Measurements from ENCODE around the gene PTGDR2. TPM values are rescaled to one million over a fixed set of nuclear protein-coding genes. Genes with fewer than 3 reads are reported as not detected.

Gene PTGDR2
- total RNA-seq, 4 donors from 2014 or later = 0.21 to 4.6 (median 0.49) TPM; not detected in 1

- Histone ChIP-seq H3K9me3 (no peaks in the 10 kb centered on the region), H3K4me3 (no peak overlapping the region), H3K27me3 (no peaks in the 10 kb centered on the region), H3K4me1 (no peaks in the 10 kb centered on the region), H3K27ac (no peak overlapping the region), H3K36me3 (no peaks in the 10 kb centered on the region)
- intact Hi-C loops (cut with DNase I; ENCODE audit: low total_unique reads) = no loop called here
- TF ChIP-seq POLR2A (IDR thresholded peaks at IDR 0.05) (no peak), CTCF (IDR thresholded peaks at IDR 0.05) (no peak)
- DNase-seq = no peak
Measured at GRCh38 chr11:60862171-60862570, 6.4 kb upstream of the PTGDR2 start.

DNA sequence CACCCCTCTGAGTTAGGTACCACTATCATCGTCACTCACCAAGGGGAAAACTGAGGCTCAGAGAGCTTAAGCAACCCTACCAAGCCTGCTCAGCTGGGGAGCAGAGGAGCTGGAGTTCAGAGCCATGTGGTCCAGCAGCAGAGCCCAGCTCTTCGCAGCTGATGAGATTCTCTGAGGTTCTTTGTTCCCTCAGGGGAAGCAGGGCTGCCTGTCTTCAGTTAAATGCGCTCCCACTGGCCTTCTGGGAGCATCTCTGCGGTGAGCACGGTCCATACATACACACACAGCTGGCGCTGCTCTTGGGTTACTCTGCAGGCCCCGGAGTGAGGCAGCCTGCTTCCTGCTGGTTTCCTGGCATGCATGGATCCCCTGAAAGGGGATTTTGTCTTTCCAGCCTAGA is 5.2 kb upstream of the PTGDR2 start:
- H3K36me3 ChIP-seq = no peaks in the 10 kb centered on the region

DNA sequence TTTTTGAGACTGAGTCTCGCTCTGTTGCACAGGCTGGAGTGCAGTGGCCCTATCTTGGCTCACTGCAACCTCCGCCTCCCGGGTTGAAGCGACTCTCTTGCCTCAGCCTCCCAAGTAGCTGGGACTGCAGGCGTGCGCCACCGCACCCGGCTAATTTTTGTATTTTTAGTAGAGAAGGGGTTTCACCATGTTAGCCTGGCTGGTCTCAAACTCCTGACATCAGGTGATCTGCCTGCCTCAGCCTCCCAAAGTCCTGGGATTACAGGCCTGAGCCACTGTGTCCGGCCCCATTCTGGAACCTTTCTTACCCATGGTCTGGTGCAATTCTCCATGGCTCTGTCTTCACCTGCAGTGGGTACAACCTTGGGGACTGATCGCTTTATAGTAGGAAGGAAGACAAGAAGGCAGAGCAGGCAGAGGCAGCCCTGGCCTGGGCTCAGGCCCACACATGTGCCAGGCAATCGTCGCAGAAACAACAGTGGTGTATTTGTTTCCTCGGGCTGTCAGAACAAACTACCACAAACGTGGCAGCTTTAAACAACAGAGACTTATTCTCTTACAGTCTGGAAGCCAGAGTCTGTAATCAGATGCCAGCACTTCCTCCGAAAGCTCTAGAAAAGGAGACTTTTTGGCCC is 4.0 kb upstream of the PTGDR2 start:
- Histone ChIP-seq H3K27ac (no peak overlapping the region), H3K36me3 (no peaks in the 10 kb centered on the region), H3K4me1 (no peaks in the 10 kb centered on the region), H3K9me3 (no peaks in the 10 kb centered on the region), H3K4me3 (no peak overlapping the region), H3K27me3 (no peaks in the 10 kb centered on the region)
- intact Hi-C loops (cut with DNase I; ENCODE audit: low total_unique reads) = no loop called here
- no peak for TF ChIP-seq POLR2A (IDR thresholded peaks at IDR 0.05)
- no peak for TF ChIP-seq CTCF (IDR thresholded peaks at IDR 0.05)
- no peak for DNase-seq

More for the DNA sequence above, 5.2 kb upstream of the PTGDR2 start:
- no peaks in the 10 kb centered on the region for H3K9me3 ChIP-seq
- no peaks in the 10 kb centered on the region for H3K27me3 ChIP-seq
- no peak for DNase-seq
- no peak overlapping the region for H3K27ac ChIP-seq
- no peak overlapping the region for H3K4me3 ChIP-seq
- TF ChIP-seq CTCF (IDR thresholded peaks at IDR 0.05) = no peak
- TF ChIP-seq POLR2A (IDR thresholded peaks at IDR 0.05) = no peak
- no peaks in the 10 kb centered on the region for H3K4me1 ChIP-seq
- intact Hi-C loops (cut with DNase I; ENCODE audit: low total_unique reads) = no loop called here

DNA sequence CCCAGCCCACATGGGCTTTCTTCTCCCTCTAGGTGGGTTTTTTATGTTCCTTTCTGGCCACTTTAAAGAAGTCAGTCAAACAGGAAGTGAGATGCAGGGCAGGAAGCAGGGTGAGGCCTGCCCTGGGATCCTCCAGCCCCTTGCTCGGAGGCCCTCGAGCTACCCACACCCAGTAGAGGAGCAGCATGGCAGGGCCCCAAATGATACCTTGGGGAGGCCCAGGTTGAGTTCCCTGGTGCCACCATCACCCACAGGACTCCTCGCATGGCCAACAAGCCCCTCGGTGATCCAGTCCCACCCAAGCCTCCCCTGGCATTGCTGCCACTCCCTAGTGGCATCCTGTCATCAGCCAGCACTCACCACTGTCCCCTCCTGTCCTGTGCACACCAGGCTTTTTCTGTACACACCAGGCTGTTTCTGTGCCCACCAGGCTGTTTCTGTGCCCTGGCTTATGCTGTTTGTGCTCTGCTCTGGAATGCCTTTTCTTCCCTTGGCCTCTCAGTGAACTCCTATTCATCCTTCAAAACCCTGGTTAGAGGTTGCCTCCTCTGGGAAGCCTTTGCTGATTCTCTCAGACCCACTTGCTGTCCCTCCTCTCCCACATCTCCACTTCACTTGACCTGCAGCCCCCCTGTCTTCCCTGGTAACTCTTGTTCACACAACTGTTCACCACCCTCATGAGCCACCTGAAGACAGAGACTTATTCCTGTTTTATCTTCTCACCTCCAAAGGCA is 3.1 kb upstream of the PTGDR2 start:
- Histone ChIP-seq H3K27me3 (no peaks in the 10 kb centered on the region), H3K36me3 (no peaks in the 10 kb centered on the region), H3K4me1 (no peaks in the 10 kb centered on the region), H3K27ac (no peak overlapping the region), H3K4me3 (no peak overlapping the region), H3K9me3 (no peaks in the 10 kb centered on the region)
- TF ChIP-seq POLR2A (IDR thresholded peaks at IDR 0.05) (no peak), CTCF (IDR thresholded peaks at IDR 0.05) (no peak)
- intact Hi-C loops (cut with DNase I; ENCODE audit: low total_unique reads) = no loop called here
- DNase-seq = no peak

DNA sequence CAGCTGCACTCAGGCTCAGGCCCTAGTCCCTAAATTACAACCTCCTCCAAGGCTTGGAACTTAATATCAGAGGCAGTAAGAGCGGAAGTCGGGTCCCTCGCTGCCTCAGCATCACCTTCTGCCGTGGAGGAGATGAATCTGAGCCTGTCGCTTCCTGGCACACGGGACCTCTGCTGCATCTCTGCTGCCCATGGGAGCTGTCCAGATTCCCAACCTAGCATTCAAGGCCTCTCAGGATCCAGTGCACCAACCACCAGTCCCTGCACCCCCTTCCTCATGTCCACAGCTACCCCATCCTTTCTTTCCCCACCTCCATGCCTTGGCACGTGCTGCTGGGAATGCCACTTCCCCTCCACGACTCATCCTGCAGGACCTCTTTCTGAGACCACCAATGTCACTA is 2.5 kb upstream of the PTGDR2 start:
- Histone ChIP-seq H3K36me3 (no peaks in the 10 kb centered on the region), H3K4me3 (no peak overlapping the region), H3K9me3 (no peaks in the 10 kb centered on the region), H3K27ac (no peak overlapping the region), H3K4me1 (no peaks in the 10 kb centered on the region), H3K27me3 (no peaks in the 10 kb centered on the region)
- TF ChIP-seq CTCF (IDR thresholded peaks at IDR 0.05) = no peak
- no peak for TF ChIP-seq POLR2A (IDR thresholded peaks at IDR 0.05)
- DNase-seq = no peak
- intact Hi-C loops (cut with DNase I; ENCODE audit: low total_unique reads) = no loop called here

Measured in uterus (tissue), 4 donors.